ENCODE data around the gene TAOK1. TPM values are rescaled to one million over a fixed set of nuclear protein-coding genes. Genes with fewer than 3 reads are reported as not detected.

Gene TAOK1
- total RNA-seq, 4 donors from 2014 or later, result 28.7 to 104 (median 42.8) TPM

GRCh38 chr17:29596811-29597210 is 206.6 kb downstream of the TAOK1 start:
- Histone ChIP-seq H3K4me3 (no peak overlapping the region), H3K27ac (no peak overlapping the region), H3K4me1 (peaks cover 0 to 20% (median 16%) of the 10 kb centered on the region in 4 donors), H3K36me3 (no peaks in the 10 kb centered on the region), H3K27me3 (no peaks in the 10 kb centered on the region), H3K9me3 (no peaks in the 10 kb centered on the region)
- TF ChIP-seq POLR2A (IDR thresholded peaks at IDR 0.05), result no peak
- no peak for TF ChIP-seq CTCF (IDR thresholded peaks at IDR 0.05)
- no peak for DNase-seq

GRCh38 chr17:29597361-29598172 is 207.4 kb downstream of the TAOK1 start:
- H3K27me3 ChIP-seq, result no peaks in the 10 kb centered on the region
- H3K36me3 ChIP-seq, result no peaks in the 10 kb centered on the region
- no peak overlapping the region for H3K27ac ChIP-seq
- no peak for DNase-seq
- peaks cover 0 to 13% (median 10%) of the 10 kb centered on the region in 4 donors for H3K4me1 ChIP-seq
- TF ChIP-seq POLR2A (IDR thresholded peaks at IDR 0.05) (no peak), CTCF (IDR thresholded peaks at IDR 0.05) (no peak)
- H3K9me3 ChIP-seq, result no peaks in the 10 kb centered on the region
- no peak overlapping the region for H3K4me3 ChIP-seq

Small RNAs within 50 kb of the gene (small RNA-seq; reads per million reads assigned to genes)
- 0 reads per million in 2 donors for gene RNU4-34P
- 0 reads per million in 2 donors for gene RNU6-1034P
- 0 reads per million in 2 donors for gene RNU6-711P

Other genes starting within 250 kb of the TAOK1 start
- gene MYO18A, start 210.0 kb upstream of the TAOK1 start, total RNA-seq, result 100 to 1,000 TPM; 104 to 359 (median 188) TPM
- not detected for gene CRYBA1, start 143.5 kb upstream of the TAOK1 start, total RNA-seq
- gene NUFIP2, start 96.2 kb upstream of the TAOK1 start, total RNA-seq, result 10 to 100 TPM; 22.5 to 41.3 (median 32.5) TPM
- 10 to 100 TPM; 19.0 to 41.2 (median 32.2) TPM for gene ABHD15, start 176.7 kb downstream of the TAOK1 start, total RNA-seq
- gene TP53I13, start 178.3 kb downstream of the TAOK1 start, total RNA-seq, result 100 to 1,000 TPM in 2 of 4 donors, 10 to 100 TPM in 2; 86.6 to 204 (median 139) TPM
- gene GIT1, start 199.3 kb downstream of the TAOK1 start, total RNA-seq, result 10 to 100 TPM; 31.9 to 66.7 (median 52.6) TPM
- gene ANKRD13B, start 202.8 kb downstream of the TAOK1 start, total RNA-seq, result 10 to 100 TPM in 1 of 4 donors, 1 to 10 TPM in 3; 4.2 to 14.9 (median 8.3) TPM
- gene CORO6, start 232.5 kb downstream of the TAOK1 start, total RNA-seq, result 10 to 100 TPM in 3 of 4 donors, 1 to 10 TPM in 1; 4.0 to 28.9 (median 19.9) TPM

Data from Peyer's patch (tissue), 4 donors.